GM12891 (cell line): ENCODE measurements around the gene PGBD5.

ENCODE experiments used
- PAX5 ChIP-seq: IDR thresholded peaks from 2 replicates; pipeline ENCODE4 v1.6.1; 2011; ENCODE audit warnings: low read length, moderate library complexity, mild to moderate bottlenecking; ENCODE audit not compliant: insufficient read depth, severe bottlenecking
- POLR2A ChIP-seq: IDR thresholded peaks from 2 replicates; pipeline ENCODE4 v1.6.1; 2011; ENCODE audit warnings: low read depth, low read length, control low read depth
- POLR2AphosphoS5 ChIP-seq: IDR thresholded peaks from 2 replicates; pipeline ENCODE4 v1.6.1; 2011; ENCODE audit warnings: low read depth, low read length, control low read depth
- POU2F2 ChIP-seq: IDR thresholded peaks from 2 replicates; pipeline ENCODE4 v1.6.1; 2011; ENCODE audit warnings: low read depth, mild to moderate bottlenecking, control low read depth, low read length, moderate library complexity
- SPI1 ChIP-seq: IDR thresholded peaks from 2 replicates; pipeline ENCODE4 v1.6.1; 2011; ENCODE audit warnings: low read depth, low read length, control low read depth
- TAF1 ChIP-seq: IDR thresholded peaks from 2 replicates; pipeline ENCODE4 v1.6.1; 2011; ENCODE audit warnings: low read depth, low read length, control low read depth

DNA sequence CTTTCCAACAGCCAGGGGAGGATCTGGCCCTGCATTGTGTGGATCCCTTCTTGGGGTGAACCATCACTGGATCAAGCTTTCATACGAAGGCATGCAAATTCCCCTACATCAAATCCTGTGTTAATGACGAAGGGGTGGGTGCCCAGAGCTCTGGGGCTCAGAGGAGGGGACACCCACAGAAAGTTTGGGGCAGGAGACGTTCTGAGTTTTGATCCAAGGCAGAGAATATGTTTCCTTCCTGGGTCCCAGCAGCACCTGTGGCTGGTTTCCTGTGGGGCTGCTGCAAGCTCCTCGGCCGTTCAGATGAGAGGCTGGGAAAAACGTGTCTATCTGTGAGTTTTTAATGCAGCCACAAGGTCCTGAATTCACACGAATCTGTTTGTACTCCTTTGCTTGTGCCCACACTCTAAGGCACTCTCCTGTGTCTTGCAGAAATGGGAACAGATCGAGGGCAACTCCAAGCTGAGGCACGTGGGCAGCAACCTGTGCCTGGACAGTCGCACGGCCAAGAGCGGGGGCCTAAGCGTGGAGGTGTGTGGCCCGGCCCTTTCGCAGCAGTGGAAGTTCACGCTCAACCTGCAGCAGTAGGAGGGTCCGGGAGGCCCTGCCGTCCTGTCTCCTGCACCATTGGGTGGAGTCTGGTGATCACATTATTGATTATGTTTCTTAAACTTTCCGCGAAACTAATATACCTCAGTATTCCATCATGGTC is 147.1 kb downstream of the PGBD5 start:
- TF ChIP-seq POLR2AphosphoS5 (no peak), POLR2A (no peak), TAF1 (no peak), SPI1 (no peak), PAX5 (no peak), POU2F2 (no peak)
